ENCODE measurements around the gene CDCA7.
"Not testable (repeated sequence)": the region's sequence is repeated elsewhere in the genome, so short reads cannot be mapped to it uniquely, and the experiment has no call there.

Gene CDCA7

DNA sequence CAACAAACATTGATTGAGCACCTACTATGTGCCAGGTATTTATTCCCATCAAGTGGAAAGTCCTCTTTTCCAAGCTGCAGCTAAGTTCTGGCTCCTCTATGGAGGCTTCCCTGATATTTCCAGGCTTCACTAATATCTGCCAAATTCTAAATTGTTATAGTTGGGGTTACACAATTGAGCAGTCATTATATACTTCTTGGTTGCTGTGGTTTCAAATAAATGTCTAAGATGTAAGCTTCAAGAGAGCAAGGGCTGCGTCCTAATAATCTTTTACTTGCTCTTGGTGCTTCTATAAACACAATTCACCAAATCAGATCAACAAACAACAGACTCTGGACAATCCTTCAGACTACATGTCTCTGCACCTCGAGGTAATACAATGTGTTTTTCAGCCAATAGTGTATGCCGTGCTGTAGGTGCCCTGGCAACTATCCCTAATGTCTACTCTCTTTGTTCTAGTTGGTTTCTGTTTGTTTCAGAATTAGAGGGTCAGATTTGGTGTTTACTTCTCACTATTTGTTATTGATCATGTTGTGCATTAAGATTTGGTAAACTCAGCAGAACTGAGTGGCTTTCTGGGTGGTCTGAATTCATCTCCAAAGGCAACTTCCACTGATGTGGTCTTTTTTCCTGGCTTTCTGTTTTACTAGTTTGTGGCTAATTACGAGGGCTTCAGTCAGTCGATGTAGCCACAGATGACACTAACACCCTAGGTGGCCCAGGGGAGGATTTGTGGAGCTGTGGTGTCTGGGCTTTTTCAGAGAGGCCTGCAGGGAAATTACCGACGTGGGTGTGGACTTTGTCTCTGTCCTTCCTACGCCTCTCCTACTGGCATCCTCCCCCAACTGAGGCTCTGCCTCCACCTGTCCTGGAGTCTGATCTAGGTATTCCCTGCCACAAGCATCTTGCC, 50.4 kb downstream of the CDCA7 start:
- DNase-seq = no peak

DNA sequence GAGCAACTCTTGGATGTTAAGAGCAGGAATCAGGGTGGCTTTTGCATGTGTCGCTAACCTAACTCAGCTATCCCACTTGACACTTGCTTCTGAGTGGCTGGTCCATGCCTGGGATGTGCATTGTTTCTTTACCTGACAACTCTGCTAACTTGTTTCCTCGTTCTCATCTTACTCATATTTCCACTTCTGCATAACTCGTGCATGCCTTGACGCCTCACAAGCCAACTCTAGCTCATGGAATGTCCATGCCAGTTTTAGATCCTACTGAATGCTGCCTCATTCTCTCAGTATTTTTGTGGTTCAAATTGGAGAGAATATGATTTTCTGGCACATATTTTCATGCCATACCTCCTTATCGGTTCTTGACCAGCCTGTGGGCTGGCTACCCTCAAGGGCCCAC, 52.5 kb downstream of the CDCA7 start:
- no peak for DNase-seq

DNA sequence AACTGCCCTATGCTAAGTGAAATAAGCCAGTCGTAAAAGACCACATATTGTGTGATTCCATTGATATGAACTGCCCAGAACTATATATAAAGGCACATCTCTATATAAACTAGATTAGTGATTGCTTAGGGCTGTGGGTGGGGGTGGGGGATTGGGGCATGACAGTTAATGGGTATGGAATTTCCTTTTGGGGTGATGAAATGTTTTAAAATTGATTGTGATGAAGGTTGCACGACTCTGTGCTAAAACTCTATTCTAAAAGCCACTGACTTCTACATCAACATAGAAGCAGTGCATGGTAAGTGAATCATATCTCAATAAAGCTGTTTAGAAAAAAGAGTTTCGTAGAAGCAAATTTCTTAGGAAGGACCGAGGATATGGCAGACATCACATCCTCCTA, 53.0 kb downstream of the CDCA7 start:
- no peak for DNase-seq

DNA sequence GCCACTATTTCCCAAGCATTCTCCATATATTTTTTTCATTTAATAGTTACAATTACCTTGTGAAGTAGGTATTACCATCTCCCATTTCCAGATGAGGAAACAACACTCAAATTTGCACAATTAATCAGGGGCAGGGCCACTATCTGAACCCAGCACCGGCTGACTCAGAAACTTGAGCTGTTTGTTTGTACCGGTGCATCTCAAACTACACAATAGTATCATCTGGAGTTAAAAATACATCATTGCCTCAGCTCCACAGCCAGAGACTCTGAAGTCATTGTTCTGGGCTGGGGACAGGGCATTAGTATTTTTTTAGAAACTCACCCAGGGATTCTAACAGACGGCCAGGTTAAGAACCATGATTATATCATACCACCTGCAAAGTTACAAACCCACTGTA, 55.9 kb downstream of the CDCA7 start:
- DNase-seq = no peak

DNA sequence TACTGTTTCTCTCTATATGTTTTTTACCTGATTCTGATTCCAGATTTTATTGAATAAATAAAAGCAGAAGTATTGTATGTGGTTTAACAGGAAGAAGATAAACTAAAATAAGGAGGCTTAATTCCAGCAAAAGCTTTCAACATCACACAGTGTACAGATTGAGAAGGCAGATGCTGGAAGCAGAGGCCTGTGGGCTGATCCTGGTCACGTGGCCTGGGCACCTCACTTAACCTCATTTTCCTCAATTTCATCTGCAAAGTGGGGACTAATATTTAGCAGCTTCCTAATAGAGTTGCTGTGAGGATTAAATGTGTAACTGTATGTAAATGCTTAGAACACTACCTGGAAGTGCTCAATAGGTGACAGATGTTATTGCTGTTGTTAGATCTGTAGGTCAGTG, 58.0 kb downstream of the CDCA7 start:
- no peak for DNase-seq

DNA sequence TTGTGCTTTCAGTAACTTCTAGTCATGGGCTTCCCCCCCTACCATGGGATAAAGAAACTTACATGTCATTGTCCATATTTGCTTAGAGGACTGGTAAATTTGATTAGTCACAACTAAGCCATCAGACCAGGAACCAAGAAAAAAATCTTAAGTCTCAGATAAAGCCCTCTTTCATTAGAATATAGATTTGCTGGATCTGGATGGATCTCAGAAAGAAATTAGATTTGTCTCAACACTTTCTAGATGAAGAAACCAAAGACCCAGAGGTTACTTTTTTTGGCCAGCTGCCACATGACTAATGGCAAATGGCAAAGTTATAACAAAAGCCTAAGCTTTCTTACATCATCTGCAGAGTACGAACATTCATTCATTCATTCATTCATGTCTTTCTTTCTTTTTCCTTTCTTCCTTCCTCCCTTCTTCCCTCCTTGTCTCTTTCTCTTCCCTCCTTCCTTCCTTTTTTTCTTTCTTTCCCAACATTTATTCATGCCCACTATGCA, 60.2 kb downstream of the CDCA7 start:
- DNase-seq = no peak

DNA sequence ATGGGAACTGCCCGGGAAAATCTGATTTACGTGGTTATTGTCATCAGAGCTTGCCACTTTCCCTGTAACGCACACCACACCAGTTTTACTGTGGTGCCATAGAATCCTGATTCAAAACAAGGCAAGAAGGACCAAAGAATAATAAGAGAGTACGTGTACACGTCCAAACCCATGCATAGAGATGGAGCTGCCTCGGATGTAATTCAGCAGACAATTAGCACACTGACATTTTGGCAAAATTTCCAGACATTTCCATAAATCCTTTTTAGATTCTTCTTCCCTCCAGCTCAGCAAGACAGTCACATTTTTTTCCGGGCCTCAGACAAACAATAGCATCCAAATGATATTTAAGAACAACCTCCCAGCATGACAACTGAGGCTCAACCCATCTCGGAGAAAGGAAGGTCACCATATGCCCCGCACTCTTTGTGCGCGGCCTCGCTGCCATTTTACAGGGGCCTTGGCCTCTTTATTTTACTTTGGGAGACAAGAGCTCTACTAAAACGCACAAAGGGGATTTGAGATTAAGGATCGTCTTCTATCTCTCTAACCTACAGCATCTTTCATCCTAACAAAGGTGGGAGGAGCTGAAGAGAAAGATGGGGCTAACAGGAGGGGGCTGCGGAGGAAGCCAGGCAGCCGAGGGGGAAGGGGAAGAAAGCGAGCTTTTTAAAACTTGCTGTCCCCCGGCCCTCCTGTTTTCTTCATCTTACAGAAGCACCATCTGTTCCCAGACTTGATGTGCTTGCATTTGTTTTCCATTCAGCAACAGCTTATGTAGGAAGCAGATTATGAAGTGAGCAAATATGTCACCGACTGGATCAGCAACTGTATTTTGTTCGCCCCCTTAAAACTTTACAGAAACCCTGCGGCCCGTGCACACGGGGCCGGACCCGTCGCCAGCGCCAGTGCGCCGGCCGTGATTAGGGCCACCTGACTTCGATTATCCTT, 61.0 kb downstream of the CDCA7 start:
- DNase-seq = no peak

DNA sequence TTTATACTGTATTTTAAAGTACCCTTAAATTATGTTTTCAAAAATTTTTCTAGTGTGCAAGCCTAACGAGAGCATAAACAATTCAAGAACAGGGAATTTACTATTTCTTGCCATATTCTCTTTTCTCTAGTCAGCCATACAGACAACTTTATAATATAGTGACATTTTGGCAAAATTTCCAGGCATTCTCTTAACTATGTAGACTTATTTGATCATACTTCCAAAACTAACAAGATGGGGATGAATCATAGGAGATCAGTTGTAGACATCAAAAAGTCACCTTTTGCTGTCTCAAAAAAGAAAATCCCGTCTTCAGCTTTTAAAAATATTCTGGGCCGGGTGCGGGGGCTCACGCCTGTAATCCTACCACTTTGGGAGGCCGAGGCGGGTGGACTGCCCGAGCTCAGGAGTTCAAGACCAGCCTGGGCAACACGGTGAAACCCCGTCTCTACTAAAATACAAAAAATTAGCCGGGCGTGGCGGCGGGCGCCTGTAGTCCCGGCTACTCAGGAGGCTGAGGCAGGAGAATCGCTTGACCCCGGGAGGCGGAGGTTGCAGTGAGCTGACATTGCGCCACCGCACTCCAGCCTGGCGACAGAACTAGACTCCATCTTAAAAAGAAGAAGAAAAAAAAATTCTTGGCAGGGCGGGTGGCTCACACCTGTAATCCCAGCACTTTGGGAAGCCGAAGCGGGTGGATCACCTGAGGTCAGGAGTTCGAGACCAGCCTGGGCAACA, 61.9 kb downstream of the CDCA7 start:
- not testable (repeated sequence) for DNase-seq

DNA sequence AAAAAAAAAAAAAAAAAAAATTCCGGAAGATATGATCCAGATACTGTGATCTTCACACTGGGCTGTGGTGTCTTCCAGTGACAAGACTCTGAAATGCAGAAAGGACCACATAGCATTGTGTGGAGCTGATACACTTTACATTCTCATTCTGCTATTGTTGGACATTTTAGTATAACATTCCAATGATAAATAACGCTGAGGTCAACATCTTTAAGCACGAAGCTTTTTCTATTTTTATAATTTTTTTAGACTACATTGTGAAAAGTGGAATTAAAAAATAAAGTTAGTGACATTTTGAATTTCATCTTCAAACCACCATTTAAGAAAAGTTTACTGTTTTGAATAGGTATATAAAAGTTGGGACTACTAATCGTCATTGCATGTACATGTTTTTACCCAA, 62.7 kb downstream of the CDCA7 start:
- no peak for DNase-seq

DNA sequence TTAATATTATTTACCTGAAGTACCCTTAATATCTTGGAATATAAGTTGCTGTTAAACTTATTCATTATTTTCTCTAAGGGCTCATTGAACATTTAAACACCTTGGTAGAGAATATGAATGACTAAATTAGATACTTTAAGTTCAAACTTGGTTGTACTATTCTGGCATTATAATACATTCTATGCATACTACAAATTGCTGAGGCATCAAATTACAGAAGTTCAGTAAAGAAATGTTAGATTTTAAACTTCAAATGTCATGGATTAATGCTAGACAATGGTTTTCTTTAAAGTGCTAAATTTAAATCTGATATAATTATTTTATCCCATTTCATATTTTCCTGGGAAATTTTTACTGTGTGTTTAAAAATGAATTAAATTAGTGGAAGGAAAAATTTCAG, 63.1 kb downstream of the CDCA7 start:
- DNase-seq = no peak
